ENCODE measurements around the gene DARS1. TPM values are rescaled to one million over a fixed set of nuclear protein-coding genes. Genes with fewer than 3 reads are reported as not detected.
"Not testable (repeated sequence)": the region's sequence is repeated elsewhere in the genome, so short reads cannot be mapped to it uniquely, and the experiment has no call there.

The DARS1 gene
- total and polyA plus RNA-seq, 8 donors: 39.1 to 244 (median 62.1) TPM

DNA sequence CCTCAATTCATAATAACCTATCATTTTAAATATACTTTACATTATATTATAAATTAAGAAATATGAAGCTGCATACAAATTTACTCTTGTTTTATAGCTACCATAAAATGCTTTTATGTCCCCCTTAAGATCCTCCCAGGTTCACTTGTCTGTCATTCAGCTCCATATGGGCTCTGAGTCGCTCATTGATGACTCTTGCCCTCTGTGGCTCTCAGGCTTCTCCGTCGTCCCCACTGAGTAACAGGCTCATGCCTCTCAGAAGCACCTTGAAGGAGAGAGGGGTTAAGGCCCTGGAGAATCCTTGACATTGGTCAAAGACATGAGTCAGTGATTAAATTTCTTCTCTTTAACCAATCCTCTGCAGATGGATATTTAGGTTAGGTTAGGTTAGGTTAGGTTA lies 103.0 kb downstream of the DARS1 start:
- no peak for TF ChIP-seq POLR2A (IDR thresholded peaks at IDR 0.05)
- TF ChIP-seq EP300 (IDR thresholded peaks at IDR 0.05): no peak
- no peak for TF ChIP-seq POLR2AphosphoS5 (IDR thresholded peaks at IDR 0.05)
- TF ChIP-seq CTCF (IDR thresholded peaks at IDR 0.05): no peak
- no peak for DNase-seq
- 58 to 70% (median 68%) methylated on average over 3 of the region's 3 CpGs for WGBS, 5 donors

DNA sequence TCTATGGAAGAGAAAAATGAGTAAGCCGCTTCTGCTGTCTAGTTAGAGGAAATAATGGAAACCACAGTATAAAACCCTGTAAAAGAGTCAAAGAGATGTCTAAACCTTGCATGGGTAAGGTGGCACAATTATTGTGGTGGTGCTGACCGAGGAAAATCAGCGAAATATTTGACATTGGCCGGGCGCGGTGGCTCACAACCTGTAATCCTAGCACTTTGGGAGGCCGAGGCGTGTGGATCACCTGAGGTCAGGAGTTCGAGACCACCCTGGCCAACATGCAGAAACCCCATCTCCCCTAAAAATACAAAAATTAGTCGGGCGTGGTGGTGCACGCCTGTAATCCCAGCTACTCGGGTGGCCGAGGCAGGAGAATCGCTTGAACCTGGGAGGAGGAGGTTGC lies 108.7 kb downstream of the DARS1 start:
- H3K27me3 ChIP-seq, H3K9me3 ChIP-seq, DNase-seq: not testable (repeated sequence)
- peaks cover 0 to 30% (median 20%) of the 10 kb centered on the region in 4 donors for H3K4me1 ChIP-seq
- peak overlapping the region; percentile 66 to 93 (median 81) for H3K4me3 ChIP-seq
- peaks cover 0 to 11% (median 8%) of the 10 kb centered on the region in 4 donors for H3K36me3 ChIP-seq
- peak overlapping the region in 4 of 5 donors; percentile 83 to 93 (median 86) for H3K27ac ChIP-seq
- WGBS, 5 donors: 81 to 87% (median 84%) methylated on average over 15 of the region's 15 CpGs
- intact Hi-C loops (cut with DNase I; ENCODE audit: low total_unique reads): loop anchor here (10.0 kb wide), 1 partner anchor 142 kb away; no protein-coding TSS in a partner anchor

More for the DNA sequence above, 103.0 kb downstream of the DARS1 start:
- Histone ChIP-seq H3K36me3 (no peaks in the 10 kb centered on the region), H3K27ac (no peak overlapping the region), H3K27me3 (peaks cover 0 to 8% (median 0%) of the 10 kb centered on the region in 3 donors), H3K9me3 (no peaks in the 10 kb centered on the region), H3K4me1 (no peaks in the 10 kb centered on the region), H3K4me3 (no peak overlapping the region)
- intact Hi-C loops (cut with DNase I; ENCODE audit: low total_unique reads): no loop called here

- Histone ChIP-seq H3K9me3 (no peaks in the 10 kb centered on the region), H3K27ac (peak within 1 kb of the TSS; percentile 77 to 93 (median 85)), H3K4me1 (peaks cover 0 to 30% (median 20%) of the 10 kb centered on the region in 4 donors), H3K36me3 (peaks cover 0 to 17% (median 13%) of the 10 kb centered on the region in 4 donors), H3K4me3 (peak within 1 kb of the TSS; percentile 66 to 93 (median 81)), H3K27me3 (no peaks in the 10 kb centered on the region)
- 1% methylated on average over 44 to 71 of the region's 71 CpGs for WGBS, 5 donors
- intact Hi-C loops (cut with DNase I; ENCODE audit: low total_unique reads): loop anchor here (10.0 kb wide), 1 partner anchor 141 kb away; no protein-coding TSS in a partner anchor
- DNase-seq: peak; percentile 97 to 99
- TF ChIP-seq EP300 (IDR thresholded peaks at IDR 0.05) (no peak), POLR2AphosphoS5 (IDR thresholded peaks at IDR 0.05) (peak; percentile 46 to 76 (median 62)), POLR2A (IDR thresholded peaks at IDR 0.05) (no peak), CTCF (IDR thresholded peaks at IDR 0.05) (peak in 3 of 7 experiments; percentile 16 to 18 (median 16))
These were observed 109.2 kb downstream of the DARS1 start, which contains the start of gene MCM6 for GRCh38 chr2:135876066-135876711. Gene MCM6, minus strand, starts transcription at chr2:135876443. Its CDS starts 78 bp downstream, at chr2:135876365.

DNA sequence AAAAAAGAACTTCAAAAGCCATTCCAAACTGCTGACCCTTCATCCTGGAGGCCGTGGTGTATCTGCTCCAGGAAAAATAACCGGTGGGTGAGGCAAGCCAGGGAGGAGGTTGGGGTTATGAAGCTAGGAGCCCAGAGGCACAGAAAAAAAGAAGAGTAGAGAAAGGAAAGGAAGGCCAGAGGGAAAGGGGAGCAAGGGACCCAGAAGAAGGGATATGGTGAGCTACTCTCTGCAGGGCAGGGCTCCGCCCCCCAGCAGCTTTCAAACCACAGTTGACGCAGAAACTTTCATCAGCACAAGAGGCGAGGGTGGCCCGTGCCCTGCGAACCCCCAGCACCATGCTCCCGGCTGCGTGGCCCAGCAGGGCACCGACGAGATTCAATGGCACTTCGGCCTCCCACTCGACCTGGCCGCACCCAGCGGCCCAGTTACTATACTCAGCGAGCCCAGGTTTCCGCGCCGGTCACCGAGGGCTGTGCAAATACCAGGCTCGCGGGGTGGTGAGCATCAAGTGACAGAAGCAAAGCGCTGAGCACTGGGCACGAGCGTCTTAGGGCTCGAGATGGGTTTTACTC lies 109.8 kb downstream of the DARS1 start:
- H3K4me3 ChIP-seq: peak overlapping the region; percentile 66 to 93 (median 81)
- TF ChIP-seq POLR2AphosphoS5 (IDR thresholded peaks at IDR 0.05): peak in 1 of 3 donors; percentile 32
- no peak for TF ChIP-seq CTCF (IDR thresholded peaks at IDR 0.05)
- no peaks in the 10 kb centered on the region for H3K9me3 ChIP-seq
- WGBS, 5 donors: 1 to 2% (median 1%) methylated on average over 20 to 26 of the region's 26 CpGs
- intact Hi-C loops (cut with DNase I; ENCODE audit: low total_unique reads): loop anchor here (10.0 kb wide), 1 partner anchor 141 kb away; no protein-coding TSS in a partner anchor
- no peaks in the 10 kb centered on the region for H3K27me3 ChIP-seq
- H3K36me3 ChIP-seq: peaks cover 6 to 23% (median 19%) of the 10 kb centered on the region in 4 donors
- DNase-seq: peak; percentile 59 to 77
- peak overlapping the region; percentile 77 to 93 (median 85) for H3K27ac ChIP-seq
- H3K4me1 ChIP-seq: peaks cover 0 to 30% (median 20%) of the 10 kb centered on the region in 4 donors
